G401 (cell line): ENCODE results near the gene CCDC88B. TPM values are rescaled to one million over a fixed set of nuclear protein-coding genes. Genes with fewer than 3 reads are reported as not detected.

Experiments used
- DNase-seq: peaks from one replicate; pipeline ENCODE4 v3.0.0-alpha.2; 2015; ENCODE audit warnings: low spot score
- in situ Hi-C: cut with HindIII; loops from 2 replicates; pipeline ENCODE4 v1.10.0; 2016; ENCODE audit warnings: low sequenced_read_pairs, mixed read lengths
- total RNA-seq: library from RNA; depleted of rRNA; stranded (reverse); fragments of >200 nt; shearing (Covaris generic); gene quantifications from 2 replicates; pipeline ENCODE4 v1.2.3, GENCODE V29; 2014; rRNA removed

The CCDC88B gene
- total RNA-seq, 1 experiment from 2014 or later, result 15.1 TPM

- in situ Hi-C loops, result no loop called here
- no peak for DNase-seq
These were observed 50.6 kb downstream of the CCDC88B start for GRCh38 chr11:64390558-64390957.

- in situ Hi-C loops, result no loop called here
- DNase-seq, result peak; percentile 44
These were observed 51.8 kb downstream of the CCDC88B start for GRCh38 chr11:64391839-64392238.

GRCh38 chr11:64395545-64396078 is 55.6 kb downstream of the CCDC88B start:
- in situ Hi-C loops, result no loop called here
- no peak for DNase-seq

- peak; percentile 41 for DNase-seq
- in situ Hi-C loops, result no loop called here
These were observed 56.1 kb downstream of the CCDC88B start for GRCh38 chr11:64396079-64396591.

- in situ Hi-C loops, result no loop called here
- DNase-seq, result no peak
These were observed 60.1 kb downstream of the CCDC88B start for GRCh38 chr11:64400102-64400501.

- no peak for DNase-seq
- in situ Hi-C loops, result no loop called here
These were observed 60.7 kb downstream of the CCDC88B start for GRCh38 chr11:64400667-64401066.

GRCh38 chr11:64401775-64402174 is 61.8 kb downstream of the CCDC88B start:
- no peak for DNase-seq
- in situ Hi-C loops, result no loop called here

- in situ Hi-C loops, result no loop called here
These were observed 63.1 kb downstream of the CCDC88B start for GRCh38 chr11:64403106-64403505.

GRCh38 chr11:64406221-64406946 is 66.4 kb downstream of the CCDC88B start:
- in situ Hi-C loops, result no loop called here
- peak; percentile 57 for DNase-seq

More at GRCh38 chr11:64403106-64403505, 63.1 kb downstream of the CCDC88B start:
- DNase-seq, result no peak

Other genes with a start within 250 kb of the CCDC88B start
- gene MACROD1, start 174.1 kb upstream of the CCDC88B start, total RNA-seq, result 85.0 and 93.2 TPM in 2 replicates
- 241 and 363 TPM in 2 replicates for gene STIP1, start 154.0 kb upstream of the CCDC88B start, total RNA-seq
- 5.9 TPM in 1 of 2 replicates, not detected in the other for gene FERMT3, start 133.5 kb upstream of the CCDC88B start, total RNA-seq
- 28.9 and 46.2 TPM in 2 replicates for gene TRPT1, start 114.0 kb upstream of the CCDC88B start, total RNA-seq
- gene NUDT22, start 113.9 kb upstream of the CCDC88B start, total RNA-seq, result 33.3 and 34.2 TPM in 2 replicates
- gene DNAJC4, start 109.7 kb upstream of the CCDC88B start, total RNA-seq, result 10.3 and 24.1 TPM in 2 replicates
- 14.6 and 27.0 TPM in 2 replicates for gene VEGFB, start 105.6 kb upstream of the CCDC88B start, total RNA-seq
- 20.6 and 27.8 TPM in 2 replicates for gene FKBP2, start 99.1 kb upstream of the CCDC88B start, total RNA-seq
- gene PPP1R14B, start 93.3 kb upstream of the CCDC88B start, total RNA-seq, result 293 and 394 TPM in 2 replicates
- gene PLCB3, start 88.7 kb upstream of the CCDC88B start, total RNA-seq, result 59.3 and 62.7 TPM in 2 replicates
- 146 and 183 TPM in 2 replicates for gene BAD, start 55.5 kb upstream of the CCDC88B start, total RNA-seq
- 17.8 and 25.9 TPM in 2 replicates for gene GPR137, start 54.4 kb upstream of the CCDC88B start, total RNA-seq
- 0.14 TPM in 1 of 2 replicates, not detected in the other for gene KCNK4, start 48.9 kb upstream of the CCDC88B start, total RNA-seq
- gene CATSPERZ, start 39.8 kb upstream of the CCDC88B start, total RNA-seq, result not detected in 2 replicates
- gene ESRRA, start 34.7 kb upstream of the CCDC88B start, total RNA-seq, result 42.0 and 75.5 TPM in 2 replicates
- 313 and 472 TPM in 2 replicates for gene TRMT112, start 22.6 kb upstream of the CCDC88B start, total RNA-seq
- 341 and 414 TPM in 2 replicates for gene PRDX5, start 22.1 kb upstream of the CCDC88B start, total RNA-seq
- gene RPS6KA4, start 19.0 kb downstream of the CCDC88B start, total RNA-seq, result 113 and 126 TPM in 2 replicates
- 0.61 TPM in 1 of 2 replicates, not detected in the other for gene SLC22A11, start 215.7 kb downstream of the CCDC88B start, total RNA-seq